Measurements from ENCODE around the gene LRRC74A.

- TF ChIP-seq POLR2A (IDR thresholded peaks at IDR 0.05; ENCODE audit: low read depth, low read length) (no peak), MAX (IDR thresholded peaks at IDR 0.05; ENCODE audit: low read depth, low read length) (no peak), RAD21 (IDR thresholded peaks at IDR 0.05; ENCODE audit: insufficient read depth, low read depth, low read length) (no peak), SKIL (IDR thresholded peaks at IDR 0.05; ENCODE audit: low read depth, poor library complexity, severe bottlenecking) (no peak), USF2 (IDR thresholded peaks at IDR 0.05; ENCODE audit: borderline replicate concordance, low read depth, low read length) (no peak), KDM1A (IDR thresholded peaks at IDR 0.05; ENCODE audit: borderline replicate concordance) (no peak), GABPA (IDR thresholded peaks at IDR 0.05; ENCODE audit: low read depth) (no peak), CEBPB (IDR thresholded peaks at IDR 0.05; ENCODE audit: borderline replicate concordance in 1 of 2, low read depth in 2 of 2, low read length in 2 of 2) (no peak), EP300 (IDR thresholded peaks at IDR 0.05; ENCODE audit: borderline replicate concordance in 1 of 2, control insufficient read depth in 1 of 2, low read depth in 2 of 2, low read length in 2 of 2) (no peak)
Measured at GRCh38 chr14:76780875-76781647, 45.1 kb upstream of the LRRC74A start.
